CD14-positive monocyte (primary cell): Measurements from ENCODE around the gene CNTNAP2. TPM values are rescaled to one million over a fixed set of nuclear protein-coding genes. Genes with fewer than 3 reads are reported as not detected.

Source experiments
- DNase-seq, 3 donors: peaks; one replicate each; pipeline ENCODE4 v3.0.0-alpha.2; 2011 to 2022
- H2AFZ ChIP-seq: 2 replicates; pipeline ENCODE4 v1.6.0; 2012; ENCODE audit warnings: mild to moderate bottlenecking, low read depth, low read length, inconsistent platforms; ENCODE audit not compliant: insufficient read depth, poor library complexity, severe bottlenecking
- H3K27ac ChIP-seq, 2 donors: 1 replicate in 1 of 2; 2 replicates in 1 of 2; pipeline ENCODE4 v1.5.1; 2012 to 2013; ENCODE audit warnings: low read length in 2 of 2, control low read depth in 1 of 2, inconsistent platforms in 1 of 2, low read depth in 1 of 2, mild to moderate bottlenecking in 1 of 2
- H3K27me3 ChIP-seq, 2 donors: one replicate each; pipeline versions ENCODE4 v1.6.0 to v1.6.1; 2011 to 2013; ENCODE audit warnings: low read length in 2 of 2; ENCODE audit not compliant: control insufficient read depth in 2 of 2, insufficient read depth in 2 of 2
- H3K36me3 ChIP-seq, 2 donors: replicated peaks in 1 of 2; 1 replicate in 1 of 2; 2 replicates in 1 of 2; pipeline versions ENCODE4 v1.5.1 to v1.6.1; 2012 to 2013; ENCODE audit warnings: low read length in 2 of 2, control low read depth in 1 of 2, inconsistent platforms in 1 of 2, mild to moderate bottlenecking in 1 of 2; ENCODE audit not compliant: insufficient read depth in 2 of 2, control insufficient read depth in 1 of 2
- H3K4me1 ChIP-seq, 2 donors: 1 replicate in 1 of 2; 2 replicates in 1 of 2; pipeline versions ENCODE4 v1.5.1 to v1.6.1; 2012 to 2013; ENCODE audit warnings: low read length in 2 of 2, control low read depth in 1 of 2, inconsistent platforms in 1 of 2, mild to moderate bottlenecking in 1 of 2, moderate library complexity in 1 of 2; ENCODE audit not compliant: insufficient read depth in 2 of 2, control insufficient read depth in 1 of 2
- H3K4me2 ChIP-seq: replicated peaks from 2 replicates; pipeline ENCODE3; 2012; ENCODE audit warnings: low read length, moderate library complexity, mild to moderate bottlenecking; ENCODE audit not compliant: poor library complexity, severe bottlenecking; ENCODE audit errors: extremely low read depth
- H3K4me3 ChIP-seq, 3 experiments: fragments of 200-600 bp in 1 of 3; sonication (generic) in 1 of 3; replicated peaks in 1 of 3; 1 replicate in 2 of 3; 2 replicates in 1 of 3; pipeline ENCODE4 v1.5.1; 2011 to 2013; ENCODE audit warnings: low read length in 3 of 3, mild to moderate bottlenecking in 3 of 3, control low read depth in 2 of 3, low read depth in 2 of 3, inconsistent platforms in 1 of 3, moderate library complexity in 1 of 3
- H3K79me2 ChIP-seq: 2 replicates; pipeline ENCODE4 v1.6.0; 2012; ENCODE audit warnings: mild to moderate bottlenecking, control low read depth, inconsistent platforms, low read length, moderate library complexity; ENCODE audit not compliant: insufficient read depth
- H3K9ac ChIP-seq: 2 replicates; pipeline ENCODE4 v1.6.0; 2017; ENCODE audit warnings: low read length, mild to moderate bottlenecking; ENCODE audit not compliant: insufficient read depth, poor library complexity, severe bottlenecking
- H3K9me3 ChIP-seq, 2 donors: replicated peaks in 1 of 2; 1 replicate in 1 of 2; 2 replicates in 1 of 2; pipeline versions ENCODE4 v1.5.1 to v1.6.1; 2012 to 2013; ENCODE audit warnings: low read length in 2 of 2, control low read depth in 1 of 2; ENCODE audit not compliant: control insufficient read depth in 1 of 2, insufficient read depth in 1 of 2
- H4K20me1 ChIP-seq: 2 replicates; pipeline ENCODE4 v1.6.0; 2012; ENCODE audit warnings: mild to moderate bottlenecking, low read length, control low read depth, moderate library complexity; ENCODE audit not compliant: insufficient read depth
- H3K27ac Mint-ChIP-seq, 7 donors: one replicate each; pipeline ENCODE4 v1.8.0; 2020; ENCODE audit warnings: mild to moderate bottlenecking in 7 of 7, mixed read lengths in 7 of 7, moderate library complexity in 6 of 7, inconsistent platforms in 2 of 7
- H3K27me3 Mint-ChIP-seq, 3 donors: one replicate each; pipeline ENCODE4 v1.8.0; 2021 to 2022; ENCODE audit warnings: low read depth in 3 of 3, mild to moderate bottlenecking in 3 of 3, mixed read lengths in 3 of 3, moderate library complexity in 3 of 3, inconsistent platforms in 1 of 3
- H3K36me3 Mint-ChIP-seq, 2 donors: one replicate each; pipeline ENCODE4 v1.8.0; 2020; ENCODE audit warnings: mixed read lengths in 2 of 2, inconsistent platforms in 1 of 2, mild to moderate bottlenecking in 1 of 2
- H3K4me1 Mint-ChIP-seq: one replicate; pipeline ENCODE4 v1.8.0; 2020; ENCODE audit warnings: mild to moderate bottlenecking, mixed read lengths
- H3K4me3 Mint-ChIP-seq, 2 donors: one replicate each; pipeline ENCODE4 v1.8.0; 2020; ENCODE audit warnings: mild to moderate bottlenecking in 2 of 2, mixed read lengths in 2 of 2, moderate library complexity in 1 of 2
- H3K9me3 Mint-ChIP-seq, 7 donors: one replicate each; pipeline ENCODE4 v1.8.0; 2020 to 2022; ENCODE audit warnings: mixed read lengths in 7 of 7, mild to moderate bottlenecking in 6 of 7, moderate library complexity in 6 of 7, inconsistent platforms in 2 of 7
- CTCF ChIP-seq: fragments of 200-600 bp; IDR thresholded peaks from one replicate; pipeline ENCODE4 v1.8.0; 2022; ENCODE audit warnings: antibody characterized with exemption, mild to moderate bottlenecking
- WGBS: methylation state at CpG from one replicate; pipeline ENCODE4 v1.1.5; 2013; ENCODE audit warnings: missing lambda C conversion rate; ENCODE audit not compliant: insufficient coverage; 5-methylcytosine and 5-hydroxymethylcytosine counted together
- intact Hi-C, 2 donors: fragments of 100-400 bp; cut with micrococcal nuclease; formaldehyde crosslinking; loops; one replicate each; pipeline versions ENCODE4 v1.15.0 to v1.15.1; 2023
- polyA plus RNA-seq, 3 donors: library from polyadenylated mRNA; depleted of rRNA in 1 of 3; unstranded in 2 of 3; stranded (reverse) in 1 of 3; fragments of 300-500 nt in 2 of 3; fragments of >200 nt in 1 of 3; fragmentation: Illumina TruSeq in 2 of 3; gene quantifications; 1 replicate in 2 of 3; 2 replicates in 1 of 3; pipeline ENCODE4 v1.2.3, GENCODE V29; 2012 to 2021

Gene CNTNAP2
- polyA plus RNA-seq, 3 donors = 0.01 TPM; not detected in 2

GRCh38 chr7:146736446-146737190, 620.0 kb downstream of the CNTNAP2 start:
- no peaks in the 10 kb centered on the region for H3K36me3 Mint-ChIP-seq
- H3K27me3 Mint-ChIP-seq = no peaks in the 10 kb centered on the region
- no peak for TF ChIP-seq CTCF
- Histone ChIP-seq H3K27me3 (no peaks in the 10 kb centered on the region), H3K4me3 (no peak overlapping the region), H3K4me1 (no peaks in the 10 kb centered on the region), H3K79me2 (no peaks in the 10 kb centered on the region), H3K9me3 (peaks cover 11 to 13% of the 10 kb centered on the region in 2 donors), H3K27ac (no peak overlapping the region), H4K20me1 (no peaks in the 10 kb centered on the region), H3K36me3 (no peaks in the 10 kb centered on the region), H3K9ac (no peak overlapping the region), H3K4me2 (no peak overlapping the region), H2AFZ (no peak overlapping the region)
- intact Hi-C loops = no loop called here
- no peak overlapping the region for H3K27ac Mint-ChIP-seq
- no peak for DNase-seq
- H3K4me1 Mint-ChIP-seq = no peaks in the 10 kb centered on the region
- H3K9me3 Mint-ChIP-seq = peaks cover 2 to 13% (median 6%) of the 10 kb centered on the region in 7 donors
- H3K4me3 Mint-ChIP-seq = no peak overlapping the region
- 100% methylated on average over 1 of the region's 5 CpGs for WGBS

- H3K4me1 Mint-ChIP-seq = no peaks in the 10 kb centered on the region
- no peaks in the 10 kb centered on the region for H3K79me2 ChIP-seq
- TF ChIP-seq CTCF = no peak
- H3K9me3 ChIP-seq = peaks cover 11 to 13% of the 10 kb centered on the region in 2 donors
- intact Hi-C loops = no loop called here
- H3K4me2 ChIP-seq = no peak overlapping the region
- no peaks in the 10 kb centered on the region for H3K36me3 ChIP-seq
- H3K4me3 Mint-ChIP-seq = no peak overlapping the region
- H2AFZ ChIP-seq = no peak overlapping the region
- H3K9me3 Mint-ChIP-seq = peaks cover 2 to 17% (median 6%) of the 10 kb centered on the region in 7 donors
- H3K9ac ChIP-seq = no peak overlapping the region
- no peak overlapping the region for H3K4me3 ChIP-seq
- H3K27me3 Mint-ChIP-seq = peaks cover 0 to 1% (median 0%) of the 10 kb centered on the region in 3 donors
- WGBS = no CpG with 5 or more reads among the region's 1 CpG
- H3K4me1 ChIP-seq = no peaks in the 10 kb centered on the region
- H3K27me3 ChIP-seq = no peaks in the 10 kb centered on the region
- no peaks in the 10 kb centered on the region for H3K36me3 Mint-ChIP-seq
- no peak overlapping the region for H3K27ac Mint-ChIP-seq
- no peaks in the 10 kb centered on the region for H4K20me1 ChIP-seq
- DNase-seq = no peak
- no peak overlapping the region for H3K27ac ChIP-seq
Observed at GRCh38 chr7:146740039-146740438, 623.4 kb downstream of the CNTNAP2 start.
